HG02870 (cell line): Measurements from ENCODE around the gene SH3BGR.
"Not testable (repeated sequence)": the region's sequence is repeated elsewhere in the genome, so short reads cannot be mapped to it uniquely, and the experiment has no call there.

ENCODE experiments used
- ATAC-seq: cut with Tn5 transposase; IDR thresholded peaks from one replicate; pipeline ENCODE4 v1.9.1; 2021; ENCODE audit warnings: mild to moderate bottlenecking, moderate library complexity; ENCODE audit not compliant: unreplicated experiment

Gene SH3BGR

GRCh38 chr21:39538453-39539042 is 86.8 kb downstream of the SH3BGR start:
- no peak for ATAC-seq

- not testable (repeated sequence) for ATAC-seq
Observed at GRCh38 chr21:39540367-39540766, 88.6 kb downstream of the SH3BGR start.

GRCh38 chr21:39542736-39543135 is 91.0 kb downstream of the SH3BGR start:
- no peak for ATAC-seq

GRCh38 chr21:39546522-39546921 is 94.8 kb downstream of the SH3BGR start:
- no peak for ATAC-seq

GRCh38 chr21:39552856-39553255 is 101.1 kb downstream of the SH3BGR start:
- ATAC-seq = no peak

GRCh38 chr21:39553331-39553730 is 101.6 kb downstream of the SH3BGR start:
- ATAC-seq = no peak

GRCh38 chr21:39555911-39556590 is 104.3 kb downstream of the SH3BGR start:
- ATAC-seq = no peak

GRCh38 chr21:39559511-39559910 is 107.7 kb downstream of the SH3BGR start:
- ATAC-seq = no peak

- no peak for ATAC-seq
Observed at GRCh38 chr21:39561140-39561539, 109.4 kb downstream of the SH3BGR start.

- no peak for ATAC-seq
Observed at GRCh38 chr21:39562791-39563770, 111.3 kb downstream of the SH3BGR start.

GRCh38 chr21:39564200-39564599 is 112.4 kb downstream of the SH3BGR start:
- no peak for ATAC-seq
